ENCODE data around the gene EIPR1.

Gene EIPR1

GRCh38 chr2:3377612-3378432 is at the start of gene EIPR1:
TSS of gene EIPR1 (minus strand) at chr2:3377818. CDS start at chr2:3377689, 129 bp downstream.
- DNase-seq (ENCODE audit: low read depth in 2 of 2) = peak; percentile 91 to 95

GRCh38 chr2:3427272-3427671 is 49.7 kb upstream of the EIPR1 start:
- no peak for DNase-seq (ENCODE audit: low read depth in 2 of 2)

GRCh38 chr2:3426615-3427014 is 49.0 kb upstream of the EIPR1 start:
- DNase-seq (ENCODE audit: low read depth in 2 of 2) = no peak

- DNase-seq (ENCODE audit: low read depth in 2 of 2) = no peak
Observed at GRCh38 chr2:3424171-3424795, 46.7 kb upstream of the EIPR1 start.

GRCh38 chr2:3423492-3424170 is 46.0 kb upstream of the EIPR1 start:
- peak; percentile 34 to 38 for DNase-seq (ENCODE audit: low read depth in 2 of 2)

GRCh38 chr2:3422161-3422779 is 44.7 kb upstream of the EIPR1 start:
- no peak for DNase-seq (ENCODE audit: low read depth in 2 of 2)

GRCh38 chr2:3421580-3421979 is 44.0 kb upstream of the EIPR1 start:
- DNase-seq (ENCODE audit: low read depth in 2 of 2) = no peak

- no peak for DNase-seq (ENCODE audit: low read depth in 2 of 2)
Observed at GRCh38 chr2:3420769-3421397, 43.3 kb upstream of the EIPR1 start.

GRCh38 chr2:3420076-3420768 is 42.6 kb upstream of the EIPR1 start:
- no peak for DNase-seq (ENCODE audit: low read depth in 2 of 2)

GRCh38 chr2:3418766-3419404 is 41.3 kb upstream of the EIPR1 start:
- DNase-seq (ENCODE audit: low read depth in 2 of 2) = no peak

- DNase-seq (ENCODE audit: low read depth in 2 of 2) = no peak
Observed at GRCh38 chr2:3414133-3414860, 36.7 kb upstream of the EIPR1 start.

- DNase-seq (ENCODE audit: low read depth in 2 of 2) = no peak
Observed at GRCh38 chr2:3413697-3414096, 36.1 kb upstream of the EIPR1 start.

- DNase-seq (ENCODE audit: low read depth in 2 of 2) = no peak
Observed at GRCh38 chr2:3411103-3411502, 33.5 kb upstream of the EIPR1 start.

- DNase-seq (ENCODE audit: low read depth in 2 of 2) = no peak
Observed at GRCh38 chr2:3409627-3410170, 32.1 kb upstream of the EIPR1 start.

GRCh38 chr2:3408781-3409180 is 31.2 kb upstream of the EIPR1 start:
- no peak for DNase-seq (ENCODE audit: low read depth in 2 of 2)

GRCh38 chr2:3406501-3406900 is 28.9 kb upstream of the EIPR1 start:
- DNase-seq (ENCODE audit: low read depth in 2 of 2) = no peak

GRCh38 chr2:3405876-3406275 is 28.3 kb upstream of the EIPR1 start:
- no peak for DNase-seq (ENCODE audit: low read depth in 2 of 2)

- DNase-seq (ENCODE audit: low read depth in 2 of 2) = no peak
Observed at GRCh38 chr2:3405307-3405706, 27.7 kb upstream of the EIPR1 start.

- DNase-seq (ENCODE audit: low read depth in 2 of 2) = no peak
Observed at GRCh38 chr2:3404349-3404894, 26.8 kb upstream of the EIPR1 start.
